ENCODE results near the gene USP10.

The USP10 gene

DNA sequence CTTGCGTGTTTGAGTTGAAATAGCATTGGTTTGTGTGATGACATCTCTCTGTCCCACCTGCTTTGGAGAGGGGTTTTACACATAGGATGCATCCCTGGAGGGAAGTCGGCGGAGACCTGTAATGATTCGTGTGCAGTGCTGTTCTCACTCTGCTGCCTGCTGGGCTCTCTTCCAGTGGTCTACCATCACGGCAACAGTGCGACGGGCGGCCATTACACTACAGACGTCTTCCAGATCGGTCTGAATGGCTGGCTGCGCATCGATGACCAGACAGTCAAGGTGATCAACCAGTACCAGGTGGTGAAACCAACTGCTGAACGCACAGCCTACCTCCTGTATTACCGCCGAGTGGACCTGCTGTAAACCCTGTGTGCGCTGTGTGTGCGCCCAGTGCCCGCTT, 78.9 kb downstream of the USP10 start:
- no peak for FAIRE-seq

- FAIRE-seq, result no peak
Observed at GRCh38 chr16:84780063-84780462, 80.3 kb downstream of the USP10 start.

DNA sequence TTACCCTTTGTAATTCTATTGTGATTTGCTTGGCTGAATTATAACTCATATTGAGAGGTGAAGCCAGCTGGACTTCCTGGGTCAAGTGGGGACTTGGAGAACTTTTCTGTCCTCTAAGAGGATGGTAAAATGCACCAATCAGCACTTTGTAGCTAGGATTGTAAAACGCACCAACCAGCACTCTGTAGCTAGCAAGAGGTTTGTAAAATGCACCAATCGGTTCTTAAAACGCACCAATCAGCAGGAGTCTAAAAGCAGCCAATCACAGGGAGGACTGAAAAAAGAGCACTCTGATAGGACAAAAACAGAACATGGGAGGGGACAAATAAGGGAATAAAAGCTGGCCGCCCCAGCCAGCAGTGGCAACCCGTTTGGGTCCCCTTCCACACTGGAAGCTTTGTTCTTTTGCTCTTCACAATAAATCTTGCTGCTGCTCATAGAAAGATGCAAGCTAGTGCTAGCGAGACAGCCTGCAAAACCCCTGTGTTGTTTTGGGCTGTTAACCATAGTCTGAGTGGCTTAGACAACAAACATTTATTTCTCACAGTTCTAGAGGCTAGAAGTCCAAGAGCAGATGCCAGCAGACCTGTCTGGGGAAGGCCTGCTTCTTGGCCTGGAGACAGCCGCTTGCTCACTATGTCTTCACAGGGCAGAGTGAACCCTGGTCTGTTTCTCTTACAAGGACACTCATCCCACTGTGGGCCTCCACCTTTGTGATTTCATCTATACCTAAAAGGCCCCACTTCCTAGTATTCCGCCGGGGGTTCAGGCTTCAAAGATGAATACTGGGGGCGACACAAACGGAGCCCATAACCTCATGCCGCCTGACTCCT, 81.0 kb downstream of the USP10 start:
- FAIRE-seq, result no peak

- no peak for FAIRE-seq
Observed at GRCh38 chr16:84782846-84783245, 83.0 kb downstream of the USP10 start.

DNA sequence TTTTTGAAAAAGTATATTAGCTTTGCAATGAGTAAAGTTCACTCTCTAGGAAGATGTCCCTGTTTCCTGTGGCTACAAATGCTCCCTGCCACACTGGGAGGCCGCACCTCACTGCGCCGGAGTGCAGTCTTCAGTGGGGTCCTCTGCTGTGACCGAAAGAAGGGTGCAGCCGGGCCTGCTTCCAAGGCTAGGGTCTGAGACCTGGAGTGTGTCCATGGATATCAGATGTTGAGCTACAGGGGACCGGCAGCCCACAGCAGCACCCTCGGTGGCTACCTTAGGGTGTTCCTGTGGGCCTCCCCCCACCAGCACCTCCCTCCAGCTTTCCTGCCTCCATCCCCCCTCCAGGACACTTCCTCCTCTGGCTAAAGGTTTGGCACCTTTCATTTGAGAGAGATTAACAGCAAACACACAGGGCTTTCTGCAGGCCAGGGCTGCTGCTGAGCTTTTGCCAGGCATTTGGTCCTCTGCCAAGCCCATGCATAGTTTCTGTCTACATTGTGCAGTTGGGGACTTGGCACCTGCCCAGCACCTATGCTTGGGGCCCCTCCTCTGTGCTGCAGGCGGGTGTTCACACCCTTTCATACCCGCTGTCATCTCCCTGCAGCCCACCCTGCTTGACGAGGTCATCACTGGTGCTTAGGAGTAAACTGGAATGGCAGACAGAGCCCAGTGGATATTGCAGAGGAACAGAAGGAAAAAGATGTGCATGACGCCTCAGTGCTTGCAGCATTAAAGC, 86.2 kb downstream of the USP10 start:
- FAIRE-seq, result no peak

GRCh38 chr16:84786605-84787262, 86.9 kb downstream of the USP10 start:
- FAIRE-seq, result no peak

DNA sequence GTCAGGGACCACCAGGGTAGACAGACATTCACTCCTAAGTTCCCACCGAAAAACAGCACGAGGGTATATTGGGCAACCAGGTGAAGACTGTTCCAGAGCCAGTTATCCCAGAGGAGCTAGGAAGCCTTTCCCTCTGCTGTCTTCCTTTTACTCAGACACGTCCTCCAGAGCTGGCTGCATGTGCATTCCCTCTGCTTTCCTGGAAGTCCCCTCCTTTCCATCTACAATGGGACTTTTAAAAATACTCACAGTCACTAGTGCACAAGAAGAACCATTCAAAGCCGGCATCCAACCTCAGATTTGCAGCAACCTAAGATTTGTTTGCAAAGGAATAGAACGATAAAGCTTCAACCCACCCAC, 87.4 kb downstream of the USP10 start:
- no peak for FAIRE-seq

- no peak for FAIRE-seq
Observed at GRCh38 chr16:84788920-84789391, 89.2 kb downstream of the USP10 start.

DNA sequence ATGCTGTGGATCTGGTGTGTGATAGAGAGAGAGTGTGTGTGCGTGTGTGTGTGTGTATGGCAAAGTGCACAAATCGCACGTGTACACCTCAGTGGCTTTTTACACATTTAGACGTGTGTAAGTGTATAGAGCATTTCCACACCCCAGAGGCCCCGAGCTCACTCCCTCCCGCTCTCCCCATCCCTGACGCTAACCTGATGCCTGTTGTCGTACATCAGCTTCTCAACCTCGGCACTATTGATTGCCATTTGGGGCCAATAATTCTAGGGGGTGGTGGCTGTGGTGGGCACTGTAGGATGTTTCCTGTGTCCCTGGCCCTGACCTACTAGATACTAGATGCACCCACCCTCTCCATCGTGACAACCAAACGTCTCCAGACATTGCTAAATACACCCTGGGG, 89.6 kb downstream of the USP10 start:
- no peak for FAIRE-seq

DNA sequence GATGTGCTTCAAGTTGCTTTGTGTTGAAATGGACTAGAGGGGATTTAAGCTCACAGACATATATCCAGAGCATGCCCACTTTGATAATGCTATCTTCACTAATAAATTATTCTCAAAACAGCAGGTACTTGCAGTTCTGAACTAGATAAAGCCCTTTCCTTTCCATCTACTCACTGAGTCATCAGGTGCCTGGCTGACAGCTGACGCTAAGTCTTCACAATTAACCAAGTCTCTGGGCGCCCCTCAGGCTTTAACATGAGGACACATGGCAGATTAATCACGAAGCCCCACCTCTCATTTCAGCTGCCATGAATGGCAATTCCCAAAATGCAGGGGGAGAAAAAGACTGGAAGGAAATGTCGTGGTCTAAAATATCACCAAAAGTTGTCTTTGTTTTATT, 90.5 kb downstream of the USP10 start:
- FAIRE-seq, result no peak

DNA sequence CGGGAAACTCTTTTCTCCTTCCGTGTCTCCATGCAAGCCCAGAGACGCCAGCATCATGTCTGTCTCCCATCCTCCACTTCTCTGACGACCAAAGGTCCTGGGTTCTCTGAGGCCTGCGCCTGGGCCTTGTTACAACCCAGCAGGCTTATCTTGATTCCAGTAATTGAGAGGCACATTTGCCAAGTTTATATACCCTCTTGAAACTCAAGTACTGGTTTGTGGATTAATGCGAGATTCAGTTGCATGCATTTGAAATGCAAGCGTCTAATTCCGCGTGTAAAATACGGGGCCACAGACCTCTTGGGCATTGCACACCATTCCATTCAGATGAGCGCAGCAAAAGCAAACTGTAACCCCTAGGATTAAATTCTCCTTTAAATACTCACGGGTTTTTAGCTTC, 91.3 kb downstream of the USP10 start:
- FAIRE-seq, result no peak

DNA sequence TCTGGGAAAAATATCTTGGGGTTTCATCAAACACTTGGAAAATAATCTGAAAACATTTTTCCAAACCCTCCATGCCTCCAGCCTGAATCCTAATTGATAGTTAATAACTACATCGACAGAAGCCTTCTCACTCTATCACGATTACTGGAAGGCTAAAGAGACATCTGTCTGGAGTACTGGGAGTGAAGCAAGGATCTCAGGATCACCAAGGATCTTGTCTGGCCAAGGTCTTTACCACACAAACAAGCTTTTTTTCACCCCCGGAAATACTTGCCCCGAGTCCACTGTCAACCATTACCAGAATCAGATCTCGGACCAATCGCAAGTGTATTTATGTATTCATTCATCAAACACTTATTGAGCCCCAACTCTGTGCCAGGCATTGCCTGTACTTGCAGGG, 91.7 kb downstream of the USP10 start:
- no peak for FAIRE-seq

GRCh38 chr16:84794186-84794585, 94.4 kb downstream of the USP10 start:
- FAIRE-seq, result no peak

DNA sequence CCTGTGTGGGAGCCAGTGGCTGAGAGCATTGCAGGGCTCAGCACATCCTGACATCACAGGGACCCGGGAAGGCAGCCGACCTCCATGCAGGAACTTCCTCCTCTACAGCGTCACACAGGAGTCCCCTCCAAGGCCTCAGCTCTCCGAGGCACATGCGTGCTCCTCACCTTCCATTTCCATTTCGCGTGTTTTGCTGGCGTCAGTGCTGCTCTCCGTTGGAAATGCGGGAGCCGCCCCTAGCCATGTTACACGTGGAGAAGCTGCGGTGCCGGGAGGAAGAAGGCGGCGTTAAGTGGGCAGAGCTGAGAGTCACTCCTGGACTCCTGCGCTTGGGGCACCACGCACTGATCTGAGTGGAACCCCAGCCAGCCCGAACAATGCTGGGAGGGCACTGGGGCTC, 94.8 kb downstream of the USP10 start:
- no peak for FAIRE-seq

GRCh38 chr16:84795329-84796053, 95.7 kb downstream of the USP10 start:
- no peak for FAIRE-seq

- FAIRE-seq, result no peak
Observed at GRCh38 chr16:84800158-84800978, 100.6 kb downstream of the USP10 start.

GRCh38 chr16:84803146-84803545, 103.3 kb downstream of the USP10 start:
- no peak for FAIRE-seq

DNA sequence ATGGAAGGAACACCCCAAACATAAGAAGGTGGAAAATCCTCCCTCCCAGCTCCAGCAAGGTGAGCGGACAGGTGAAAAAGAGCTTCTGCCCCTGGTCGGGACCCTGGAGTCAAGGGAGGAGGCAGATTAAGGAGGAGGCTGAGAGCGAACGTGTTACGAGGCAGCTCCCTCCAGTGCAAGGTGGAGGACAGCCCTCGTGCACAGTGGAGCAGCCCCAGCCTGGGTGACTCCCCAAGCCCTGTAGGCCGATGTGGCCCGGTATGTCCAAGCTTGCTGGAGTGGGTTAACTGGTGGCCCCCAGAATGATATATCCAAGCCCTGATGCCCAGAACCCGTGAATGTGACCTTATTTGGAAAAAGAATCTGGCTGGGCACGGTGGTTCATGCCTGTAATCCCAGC, 104.5 kb downstream of the USP10 start:
- FAIRE-seq, result no peak

GRCh38 chr16:84806256-84806889, 106.6 kb downstream of the USP10 start:
- no peak for FAIRE-seq

DNA sequence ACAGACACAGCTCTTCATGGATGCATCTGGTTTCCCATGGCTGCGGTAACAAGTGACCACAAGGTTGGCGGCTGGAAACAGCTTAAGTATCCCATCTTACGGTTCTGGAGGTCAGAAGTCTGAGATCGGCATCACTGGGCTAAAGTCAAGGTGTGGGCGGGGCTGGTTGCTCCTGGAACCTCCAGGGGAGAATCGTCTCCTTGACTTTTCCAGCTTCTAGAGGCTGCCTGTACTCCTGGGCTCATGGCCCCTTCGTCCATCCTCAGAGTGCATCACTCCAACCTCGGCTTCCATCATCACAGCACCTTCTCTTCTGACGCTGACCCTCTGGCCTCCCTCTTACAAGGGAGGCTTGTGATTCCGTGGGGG, 107.1 kb downstream of the USP10 start:
- no peak for FAIRE-seq

GRCh38 chr16:84807776-84808175, 108.0 kb downstream of the USP10 start:
- no peak for FAIRE-seq

GRCh38 chr16:84808826-84809225, 109.0 kb downstream of the USP10 start:
- FAIRE-seq, result no peak

Data from islet of Langerhans (tissue), 1 donor.